ENCODE results near the gene ASAH2B. TPM values are rescaled to one million over a fixed set of nuclear protein-coding genes. Genes with fewer than 3 reads are reported as not detected.

The ASAH2B gene
- total RNA-seq, 1 donor from 2014 or later = 3.9 TPM

GRCh38 chr10:50805981-50806622 is 66.4 kb downstream of the ASAH2B start:
- TF ChIP-seq CTCF (IDR thresholded peaks at IDR 0.05) = no peak
- Mint-ChIP-seq H3K36me3 (ENCODE audit: low read depth) (no peaks in the 10 kb centered on the region), H3K27ac (ENCODE audit: unreplicated experiment) (no peak overlapping the region), H3K4me1 (ENCODE audit: low read depth) (peaks cover 4% of the 10 kb centered on the region), H3K9me3 (ENCODE audit: low read depth) (no peaks in the 10 kb centered on the region), H3K27me3 (ENCODE audit: low read depth) (peaks cover 8% of the 10 kb centered on the region), H3K4me3 (ENCODE audit: unreplicated experiment) (no peak overlapping the region)
- DNase-seq (ENCODE audit: low spot score) = no peak

- H3K27ac Mint-ChIP-seq (ENCODE audit: unreplicated experiment) = no peak overlapping the region
Observed at GRCh38 chr10:50807851-50808776, 68.4 kb downstream of the ASAH2B start.

More at GRCh38 chr10:50807851-50808776, 68.4 kb downstream of the ASAH2B start:
- Mint-ChIP-seq H3K4me3 (ENCODE audit: unreplicated experiment) (no peak overlapping the region), H3K9me3 (ENCODE audit: low read depth) (no peaks in the 10 kb centered on the region), H3K27me3 (ENCODE audit: low read depth) (peaks cover 11% of the 10 kb centered on the region), H3K36me3 (ENCODE audit: low read depth) (no peaks in the 10 kb centered on the region), H3K4me1 (ENCODE audit: low read depth) (peaks cover 4% of the 10 kb centered on the region)
- no peak for DNase-seq (ENCODE audit: low spot score)
- no peak for TF ChIP-seq CTCF (IDR thresholded peaks at IDR 0.05)

Other genes starting within 250 kb of the ASAH2B start
- 22.6 to 27.1 TPM (median 24.9 TPM) in 3 replicates for gene SGMS1, start 116.0 kb upstream of the ASAH2B start, total RNA-seq
- not detected in 3 replicates for gene A1CF, start 145.7 kb downstream of the ASAH2B start, total RNA-seq

All from chondrocyte (in vitro differentiated cells).